Measurements from ENCODE around the gene TCOF1.

The TCOF1 gene

GRCh38 chr5:150350524-150351344 lies 6.8 kb upstream of the TCOF1 start:
- peak; percentile 93 for DNase-seq (ENCODE audit: low spot score)

GRCh38 chr5:150352244-150353031 lies 5.1 kb upstream of the TCOF1 start:
- no peak for DNase-seq (ENCODE audit: low spot score)

GRCh38 chr5:150353032-150353675 lies 4.3 kb upstream of the TCOF1 start:
- no peak for DNase-seq (ENCODE audit: low spot score)

DNA sequence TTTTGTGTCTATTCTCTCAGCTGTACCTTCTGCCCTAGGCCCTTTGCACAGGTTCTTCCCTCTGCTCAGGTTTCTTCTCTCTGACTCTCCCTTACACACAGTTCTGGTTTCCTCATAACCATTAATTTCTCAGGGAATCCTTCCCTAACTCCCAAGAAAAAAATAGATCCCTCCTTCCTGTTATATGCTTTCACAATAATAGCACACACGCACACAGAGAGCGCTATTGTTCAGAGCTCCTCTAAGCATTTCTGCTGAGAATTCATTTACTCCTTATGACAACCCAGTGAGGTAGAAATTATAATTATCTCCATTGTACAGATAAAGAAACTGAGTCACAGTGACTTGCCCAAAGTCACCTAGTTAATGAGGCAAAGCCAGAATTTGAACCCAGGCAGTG lies 1.7 kb upstream of the TCOF1 start:
- DNase-seq (ENCODE audit: low spot score): no peak

DNA sequence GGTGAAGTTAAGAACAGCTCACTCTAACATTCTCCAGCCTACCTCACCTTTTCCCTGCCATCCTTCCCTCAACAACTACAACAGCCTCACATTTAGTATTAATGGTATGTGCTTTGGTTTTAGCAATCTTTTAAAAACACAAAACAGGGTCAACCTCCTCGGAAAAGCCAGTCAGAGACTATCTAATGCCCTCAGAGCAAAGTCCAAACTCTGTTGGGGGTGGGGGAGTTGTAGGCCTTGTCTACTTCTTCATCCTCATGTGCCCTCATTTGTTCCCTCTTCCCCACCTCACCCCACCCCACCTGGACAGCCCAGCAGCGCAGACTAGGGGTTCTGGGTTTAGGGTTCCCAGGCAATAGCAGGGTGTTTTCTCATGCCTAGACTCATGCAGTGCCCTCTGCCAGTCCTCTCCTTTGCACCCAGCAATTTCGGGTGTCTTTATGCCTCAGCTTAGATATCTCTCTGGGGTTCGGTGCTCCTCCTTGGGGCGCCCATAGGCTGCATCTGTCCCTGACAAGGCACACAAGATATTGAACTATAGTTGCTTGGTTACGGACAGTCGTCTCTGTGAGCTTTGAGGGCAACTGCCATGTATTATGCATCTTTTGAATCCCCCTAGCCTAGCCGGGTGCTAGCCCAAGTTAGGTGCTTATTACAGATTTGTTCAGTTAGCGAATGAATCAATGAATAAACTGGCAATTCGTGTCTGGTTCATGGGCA lies 762 bp upstream of the TCOF1 start:
- DNase-seq (ENCODE audit: low spot score): no peak

GRCh38 chr5:150358261-150359095 lies 981 bp downstream of the TCOF1 start:
- no peak for DNase-seq (ENCODE audit: low spot score)

DNA sequence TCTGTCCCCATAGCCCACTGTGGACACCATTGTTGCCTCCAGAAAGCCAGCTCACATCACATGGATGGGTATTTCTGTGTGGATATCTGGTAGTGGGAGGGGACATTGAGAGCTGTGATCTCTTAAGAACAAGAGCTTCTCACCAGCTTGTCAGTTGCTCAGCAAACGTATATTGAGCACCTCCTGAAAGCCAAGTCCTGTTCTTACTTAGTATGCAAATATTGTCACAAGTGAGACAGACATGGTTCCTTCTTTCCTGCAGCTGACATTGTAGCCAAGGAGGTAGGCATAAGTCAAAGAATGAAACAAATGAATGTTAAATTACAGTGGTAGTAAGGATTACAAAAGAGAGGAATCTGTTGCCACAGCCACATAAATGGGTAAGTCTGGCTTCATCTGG lies 3.8 kb downstream of the TCOF1 start:
- no peak for DNase-seq (ENCODE audit: low spot score)

DNA sequence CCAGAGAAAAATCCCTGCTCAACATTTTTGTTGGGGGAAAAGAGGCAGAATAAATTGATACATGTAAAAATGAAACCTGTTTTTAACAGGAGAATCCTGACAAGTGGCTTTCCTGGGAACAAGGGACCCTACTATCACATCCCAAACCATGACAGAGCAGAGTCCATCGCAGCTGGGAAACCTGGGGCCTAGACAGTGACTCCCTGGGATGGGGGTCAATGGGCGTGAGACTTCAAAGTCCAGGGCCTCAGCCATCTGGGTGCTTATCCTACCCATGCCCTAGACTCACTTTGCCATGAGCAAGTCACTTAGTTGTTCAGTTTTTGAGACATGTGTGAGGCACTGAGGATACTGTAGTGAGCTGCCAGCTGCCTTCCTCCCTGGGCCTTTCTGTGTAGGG lies 5.7 kb downstream of the TCOF1 start:
- DNase-seq (ENCODE audit: low spot score): no peak

GRCh38 chr5:150364004-150364403 lies 6.5 kb downstream of the TCOF1 start:
- no peak for DNase-seq (ENCODE audit: low spot score)

DNA sequence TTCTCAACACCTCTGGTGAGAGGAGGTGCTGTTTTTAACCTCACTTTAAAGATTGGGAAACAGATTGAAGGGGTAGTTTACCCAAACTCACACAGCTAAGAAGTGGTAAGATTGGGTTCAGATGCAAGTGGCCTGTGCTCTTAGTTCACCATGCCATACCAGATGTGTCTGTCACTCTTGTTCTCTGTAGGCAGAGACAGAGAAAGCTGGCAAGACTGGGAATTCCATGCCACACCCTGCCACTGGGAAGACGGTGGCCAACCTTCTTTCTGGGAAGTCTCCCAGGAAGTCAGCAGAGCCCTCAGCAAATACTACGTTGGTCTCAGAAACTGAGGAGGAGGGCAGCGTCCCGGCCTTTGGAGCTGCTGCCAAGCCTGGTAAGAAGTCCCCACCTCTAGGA lies 11.0 kb downstream of the TCOF1 start:
- no peak for DNase-seq (ENCODE audit: low spot score)

- no peak for DNase-seq (ENCODE audit: low spot score)
Measured at GRCh38 chr5:150372639-150373038, 15.1 kb downstream of the TCOF1 start.

- no peak for DNase-seq (ENCODE audit: low spot score)
Measured at GRCh38 chr5:150374651-150375050, 17.2 kb downstream of the TCOF1 start.

DNA sequence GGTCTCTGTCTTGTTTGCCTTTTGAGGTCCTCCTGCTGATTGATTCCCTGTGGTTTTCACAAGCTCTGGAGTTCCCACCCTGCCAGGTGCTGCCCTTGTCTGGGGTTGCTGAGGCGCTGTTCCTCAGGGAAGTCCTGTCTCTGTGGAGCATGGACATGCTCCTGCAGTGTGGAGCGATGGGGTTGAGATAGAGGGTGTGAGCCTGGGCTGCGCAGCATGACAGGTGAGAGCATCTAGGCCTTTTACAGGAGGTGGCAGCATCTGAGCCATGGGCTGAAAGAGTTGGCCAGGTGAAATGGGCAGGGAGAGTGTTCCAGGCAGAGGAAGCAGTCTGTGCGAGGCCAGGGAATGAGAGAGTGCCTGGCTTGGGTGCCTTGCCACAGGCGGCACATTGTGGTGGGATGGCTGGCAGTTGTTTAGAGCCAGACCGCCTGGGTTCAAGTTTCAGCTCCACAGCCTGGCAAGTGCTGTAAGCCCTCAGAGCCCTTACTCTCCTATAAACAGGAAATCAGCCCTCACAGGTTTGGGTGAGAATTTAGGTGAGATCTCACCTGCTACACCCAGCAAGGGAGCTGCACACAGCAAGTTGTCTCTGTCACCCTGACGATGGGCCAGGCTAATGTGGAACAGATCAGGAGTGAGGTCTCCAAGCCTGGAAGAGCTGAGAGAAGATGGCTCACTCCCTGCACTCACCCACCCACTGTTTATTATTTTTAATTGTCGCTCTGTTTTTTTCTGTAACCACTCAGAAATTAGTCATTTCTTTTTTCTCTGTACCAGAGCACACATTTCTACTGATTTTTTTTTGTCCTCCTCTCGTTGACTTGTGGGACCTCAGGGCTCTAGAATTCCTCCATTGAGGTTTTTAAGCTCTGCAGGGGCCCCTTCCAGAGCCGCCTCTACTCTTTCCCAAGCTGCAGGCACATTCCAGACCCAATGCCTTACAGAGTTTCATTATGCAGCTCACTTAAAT lies 19.6 kb downstream of the TCOF1 start:
- no peak for DNase-seq (ENCODE audit: low spot score)

DNA sequence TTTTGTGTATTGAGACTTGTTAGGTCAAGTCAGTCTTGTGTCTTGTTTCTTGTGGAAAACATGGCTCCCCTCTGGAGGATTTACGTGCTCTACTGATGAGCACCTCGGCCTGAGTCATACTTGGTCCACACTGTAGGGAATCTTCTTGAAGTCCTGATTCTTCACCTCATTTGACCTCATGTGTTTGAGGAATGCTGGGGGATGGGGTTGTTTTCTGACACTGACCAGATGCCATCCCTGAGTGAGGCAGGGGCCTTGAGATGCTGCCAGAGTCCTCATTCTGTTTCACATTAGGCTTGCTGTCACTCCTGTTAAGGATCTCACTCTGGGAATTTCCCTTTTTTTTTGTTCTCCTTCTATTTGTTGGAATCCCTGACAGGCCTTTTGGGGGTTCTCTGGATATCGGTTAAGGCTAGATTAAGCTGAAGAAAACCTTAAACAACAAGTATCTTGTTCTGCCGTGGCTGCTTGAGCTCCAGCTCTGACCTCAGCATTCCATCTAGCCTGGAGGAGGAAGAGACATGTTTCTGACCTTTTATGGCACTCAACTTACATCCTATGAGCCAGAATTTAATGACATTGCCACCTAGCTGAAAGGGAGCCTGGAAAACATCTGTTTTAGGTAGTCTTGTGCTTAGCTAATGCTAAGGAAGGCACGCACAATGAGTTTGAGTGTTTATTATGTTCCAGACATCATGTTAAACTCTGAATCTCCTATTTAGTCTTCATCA lies 20.6 kb downstream of the TCOF1 start:
- no peak for DNase-seq (ENCODE audit: low spot score)

GRCh38 chr5:150384701-150385100 lies 27.2 kb downstream of the TCOF1 start:
- no peak for DNase-seq (ENCODE audit: low spot score)

- no peak for DNase-seq (ENCODE audit: low spot score)
Measured at GRCh38 chr5:150386024-150386855, 28.7 kb downstream of the TCOF1 start.

DNA sequence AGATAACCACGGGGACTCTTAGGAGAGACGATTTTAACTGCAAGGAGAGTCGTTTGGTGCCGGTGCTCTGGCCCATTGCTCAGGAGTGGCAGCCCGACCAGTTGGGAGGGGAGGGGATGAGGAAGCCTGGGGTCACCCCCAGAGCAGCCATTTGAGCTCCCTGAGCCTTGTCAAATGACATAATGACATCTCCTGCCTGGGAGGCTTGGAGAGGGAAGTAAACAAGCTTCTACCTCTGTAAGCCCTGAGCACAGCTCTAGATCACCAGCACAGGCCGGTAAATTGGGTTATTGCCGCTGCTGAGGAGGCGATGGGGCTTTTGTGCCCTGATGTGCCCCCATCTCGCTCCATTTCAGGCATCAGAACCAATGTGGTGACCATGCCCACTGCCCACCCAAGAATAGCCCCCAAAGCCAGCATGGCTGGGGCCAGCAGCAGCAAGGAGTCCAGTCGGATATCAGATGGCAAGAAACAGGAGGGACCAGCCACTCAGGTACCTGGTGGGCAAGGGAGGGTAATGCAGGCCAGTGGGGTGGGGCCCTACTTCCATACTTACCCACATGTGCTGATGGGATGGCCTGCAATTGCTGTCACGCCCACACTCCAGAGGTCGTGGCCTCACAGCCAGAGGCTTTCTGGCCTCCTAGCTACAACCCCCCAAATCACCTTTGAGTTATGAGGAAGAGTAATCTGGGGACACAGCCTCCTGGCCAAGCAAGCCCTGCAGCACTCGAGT lies 32.2 kb downstream of the TCOF1 start:
- DNase-seq (ENCODE audit: low spot score): no peak
